ENCODE measurements around the gene EBI3.
"Not testable (repeated sequence)": the region's sequence is repeated elsewhere in the genome, so short reads cannot be mapped to it uniquely, and the experiment has no call there.

The EBI3 gene

GRCh38 chr19:4200940-4201542, 28.3 kb upstream of the EBI3 start:
- DNase-seq = no peak

- no peak for DNase-seq
These were observed 27.5 kb upstream of the EBI3 start for GRCh38 chr19:4201798-4202197.

- DNase-seq = no peak
These were observed 22.4 kb upstream of the EBI3 start for GRCh38 chr19:4206818-4207484.

- DNase-seq = no peak
These were observed 20.8 kb upstream of the EBI3 start for GRCh38 chr19:4208385-4209094.

GRCh38 chr19:4210166-4210731, 19.1 kb upstream of the EBI3 start:
- DNase-seq = no peak

- no peak for DNase-seq
These were observed 16.2 kb upstream of the EBI3 start for GRCh38 chr19:4213116-4213515.

GRCh38 chr19:4215807-4216206, 13.5 kb upstream of the EBI3 start:
- DNase-seq = no peak

GRCh38 chr19:4216846-4217245, 12.5 kb upstream of the EBI3 start:
- no peak for DNase-seq

- no peak for DNase-seq
These were observed 11.7 kb upstream of the EBI3 start for GRCh38 chr19:4217429-4218264.

- DNase-seq = not testable (repeated sequence)
These were observed 10.8 kb upstream of the EBI3 start for GRCh38 chr19:4218523-4218922.

- no peak for DNase-seq
These were observed 9.1 kb upstream of the EBI3 start for GRCh38 chr19:4220188-4220587.

- DNase-seq = no peak
These were observed 4.9 kb upstream of the EBI3 start for GRCh38 chr19:4224470-4224869.

GRCh38 chr19:4225885-4226284, 3.4 kb upstream of the EBI3 start:
- no peak for DNase-seq

GRCh38 chr19:4227771-4228170, 1.6 kb upstream of the EBI3 start:
- DNase-seq = no peak

- DNase-seq = no peak
These were observed 551 bp upstream of the EBI3 start for GRCh38 chr19:4228765-4229178.

- not testable (repeated sequence) for DNase-seq
These were observed 914 bp downstream of the EBI3 start for GRCh38 chr19:4230237-4230636.

GRCh38 chr19:4231521-4231920, 2.2 kb downstream of the EBI3 start:
- DNase-seq = not testable (repeated sequence)

- not testable (repeated sequence) for DNase-seq
These were observed 2.8 kb downstream of the EBI3 start for GRCh38 chr19:4232139-4232538.

GRCh38 chr19:4232614-4233281, 3.4 kb downstream of the EBI3 start:
- DNase-seq = no peak

- DNase-seq = peak; percentile 65
These were observed 4.0 kb downstream of the EBI3 start for GRCh38 chr19:4233282-4233853.

- DNase-seq = no peak
These were observed 5.0 kb downstream of the EBI3 start for GRCh38 chr19:4234142-4234861.
